ENCODE data around the gene APOL5. TPM values are rescaled to one million over a fixed set of nuclear protein-coding genes. Genes with fewer than 3 reads are reported as not detected.

The APOL5 gene
- total RNA-seq, 1 donor from 2014 or later, result not detected

- TF ChIP-seq CTCF (conservative IDR thresholded peaks at IDR 0.05; ENCODE audit: low read depth, low read length), result no peak
- no peak for DNase-seq (ENCODE audit: low read depth)
- no peak overlapping the region for H3K4me3 ChIP-seq (ENCODE audit: low read depth, low read length)
Measured at GRCh38 chr22:35739931-35740380, 22.3 kb downstream of the APOL5 start.

- no peak overlapping the region for H3K4me3 ChIP-seq (ENCODE audit: low read depth, low read length)
- no peak for TF ChIP-seq CTCF (conservative IDR thresholded peaks at IDR 0.05; ENCODE audit: low read depth, low read length)
- no peak for DNase-seq (ENCODE audit: low read depth)
Measured at GRCh38 chr22:35740616-35741015, 22.9 kb downstream of the APOL5 start.

- no peak for DNase-seq (ENCODE audit: low read depth)
Measured at GRCh38 chr22:35742342-35743100, 24.8 kb downstream of the APOL5 start.

GRCh38 chr22:35743326-35743860 lies 25.7 kb downstream of the APOL5 start:
- no peak for TF ChIP-seq CTCF (conservative IDR thresholded peaks at IDR 0.05; ENCODE audit: low read depth, low read length)

More at GRCh38 chr22:35742342-35743100, 24.8 kb downstream of the APOL5 start:
- TF ChIP-seq CTCF (conservative IDR thresholded peaks at IDR 0.05; ENCODE audit: low read depth, low read length), result no peak
- H3K4me3 ChIP-seq (ENCODE audit: low read depth, low read length), result no peak overlapping the region

GRCh38 chr22:35746248-35746647 lies 28.6 kb downstream of the APOL5 start:
- TF ChIP-seq CTCF (conservative IDR thresholded peaks at IDR 0.05; ENCODE audit: low read depth, low read length), result no peak
- no peak overlapping the region for H3K4me3 ChIP-seq (ENCODE audit: low read depth, low read length)
- DNase-seq (ENCODE audit: low read depth), result no peak

More at GRCh38 chr22:35743326-35743860, 25.7 kb downstream of the APOL5 start:
- no peak overlapping the region for H3K4me3 ChIP-seq (ENCODE audit: low read depth, low read length)
- no peak for DNase-seq (ENCODE audit: low read depth)

- no peak overlapping the region for H3K4me3 ChIP-seq (ENCODE audit: low read depth, low read length)
- no peak for TF ChIP-seq CTCF (conservative IDR thresholded peaks at IDR 0.05; ENCODE audit: low read depth, low read length)
- no peak for DNase-seq (ENCODE audit: low read depth)
Measured at GRCh38 chr22:35746946-35747703, 29.5 kb downstream of the APOL5 start.
